K562 treated with DMSO at 1 percent for 4 hours (cell line): ENCODE data around the gene BFSP2. TPM values are rescaled to one million over a fixed set of nuclear protein-coding genes. Genes with fewer than 3 reads are reported as not detected.

Experiments
- total RNA-seq: library from RNA; unstranded; fragments of 300-600 nt; gene quantifications from 2 replicates; pipeline ENCODE4 v1.2.3, GENCODE V29; 2022; ENCODE audit not compliant: insufficient read depth

The BFSP2 gene, protein sequence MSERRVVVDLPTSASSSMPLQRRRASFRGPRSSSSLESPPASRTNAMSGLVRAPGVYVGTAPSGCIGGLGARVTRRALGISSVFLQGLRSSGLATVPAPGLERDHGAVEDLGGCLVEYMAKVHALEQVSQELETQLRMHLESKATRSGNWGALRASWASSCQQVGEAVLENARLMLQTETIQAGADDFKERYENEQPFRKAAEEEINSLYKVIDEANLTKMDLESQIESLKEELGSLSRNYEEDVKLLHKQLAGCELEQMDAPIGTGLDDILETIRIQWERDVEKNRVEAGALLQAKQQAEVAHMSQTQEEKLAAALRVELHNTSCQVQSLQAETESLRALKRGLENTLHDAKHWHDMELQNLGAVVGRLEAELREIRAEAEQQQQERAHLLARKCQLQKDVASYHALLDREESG
- total RNA-seq, result not detected in 2 replicates

DNA sequence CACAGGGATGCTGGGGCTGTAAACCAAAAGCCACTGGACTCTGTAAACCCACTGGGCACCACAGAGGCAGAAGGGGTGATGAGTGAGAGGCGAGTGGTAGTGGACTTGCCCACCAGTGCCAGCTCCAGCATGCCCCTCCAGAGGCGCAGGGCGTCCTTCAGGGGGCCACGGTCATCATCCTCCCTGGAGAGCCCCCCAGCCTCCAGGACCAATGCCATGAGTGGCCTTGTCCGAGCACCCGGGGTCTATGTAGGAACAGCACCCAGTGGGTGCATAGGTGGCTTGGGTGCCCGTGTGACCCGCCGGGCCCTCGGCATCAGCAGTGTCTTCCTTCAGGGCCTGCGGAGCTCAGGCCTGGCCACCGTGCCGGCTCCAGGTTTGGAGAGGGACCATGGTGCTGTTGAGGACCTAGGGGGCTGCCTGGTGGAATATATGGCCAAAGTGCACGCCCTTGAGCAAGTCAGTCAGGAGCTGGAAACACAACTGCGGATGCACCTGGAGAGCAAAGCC is at the start of gene BFSP2:
Gene BFSP2, plus strand, starts transcription at position 51 of the 510 bp plus-strand sequence. Its CDS starts 28 bp downstream, at position 79.

Other genes with a start within 250 kb of the BFSP2 start
- gene CDV3, start 173.6 kb downstream of the BFSP2 start, total RNA-seq, result 37.0 and 48.8 TPM in 2 replicates